OCI-LY7 (cell line): ENCODE results near the gene OGDHL.

Experiments
- EZH2phosphoT487 ChIP-seq: fragments of 200-600 bp; sonication (generic); IDR thresholded peaks from 2 replicates; pipeline ENCODE4 v1.6.1; 2018; ENCODE audit warnings: low read depth, borderline replicate concordance, mild to moderate bottlenecking, mixed run types, antibody characterized with exemption, low read length, moderate library complexity, mixed read lengths
- TF ChIP-seq, protein P1 (sequence below): fragments of 200-600 bp; sonication (generic); conservative IDR thresholded peaks from 2 replicates; pipeline ENCODE4 v1.5.1; 2014; ENCODE audit warnings: mild to moderate bottlenecking, antibody characterized with exemption, low read length, moderate library complexity, mixed read lengths

GRCh38 chr10:49760789-49761188 lies 1.3 kb downstream of the OGDHL start:
- TF ChIP-seq, protein P1, sequence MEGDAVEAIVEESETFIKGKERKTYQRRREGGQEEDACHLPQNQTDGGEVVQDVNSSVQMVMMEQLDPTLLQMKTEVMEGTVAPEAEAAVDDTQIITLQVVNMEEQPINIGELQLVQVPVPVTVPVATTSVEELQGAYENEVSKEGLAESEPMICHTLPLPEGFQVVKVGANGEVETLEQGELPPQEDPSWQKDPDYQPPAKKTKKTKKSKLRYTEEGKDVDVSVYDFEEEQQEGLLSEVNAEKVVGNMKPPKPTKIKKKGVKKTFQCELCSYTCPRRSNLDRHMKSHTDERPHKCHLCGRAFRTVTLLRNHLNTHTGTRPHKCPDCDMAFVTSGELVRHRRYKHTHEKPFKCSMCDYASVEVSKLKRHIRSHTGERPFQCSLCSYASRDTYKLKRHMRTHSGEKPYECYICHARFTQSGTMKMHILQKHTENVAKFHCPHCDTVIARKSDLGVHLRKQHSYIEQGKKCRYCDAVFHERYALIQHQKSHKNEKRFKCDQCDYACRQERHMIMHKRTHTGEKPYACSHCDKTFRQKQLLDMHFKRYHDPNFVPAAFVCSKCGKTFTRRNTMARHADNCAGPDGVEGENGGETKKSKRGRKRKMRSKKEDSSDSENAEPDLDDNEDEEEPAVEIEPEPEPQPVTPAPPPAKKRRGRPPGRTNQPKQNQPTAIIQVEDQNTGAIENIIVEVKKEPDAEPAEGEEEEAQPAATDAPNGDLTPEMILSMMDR: no peak
- no peak for TF ChIP-seq EZH2phosphoT487
